SU-DHL-6 (cell line): ENCODE results near the gene NBPF1.
"Not testable (repeated sequence)": the region's sequence is repeated elsewhere in the genome, so short reads cannot be mapped to it uniquely, and the experiment has no call there.

Source experiments
- EZH2phosphoT487 ChIP-seq: fragments of 200-600 bp; sonication (generic), shearing (Covaris generic); conservative IDR thresholded peaks from 2 replicates; pipeline ENCODE4 v1.6.1; 2018; ENCODE audit warnings: mild to moderate bottlenecking, antibody characterized with exemption, low read length, moderate library complexity, mixed read lengths
- TF ChIP-seq, protein P1 (sequence below): fragments of 200-600 bp; sonication (generic); IDR thresholded peaks from one replicate; pipeline ENCODE4 v1.5.1; 2017; ENCODE audit warnings: antibody characterized with exemption, mild to moderate bottlenecking, low read length, moderate library complexity; ENCODE audit not compliant: insufficient read depth, poor library complexity, severe bottlenecking

DNA sequence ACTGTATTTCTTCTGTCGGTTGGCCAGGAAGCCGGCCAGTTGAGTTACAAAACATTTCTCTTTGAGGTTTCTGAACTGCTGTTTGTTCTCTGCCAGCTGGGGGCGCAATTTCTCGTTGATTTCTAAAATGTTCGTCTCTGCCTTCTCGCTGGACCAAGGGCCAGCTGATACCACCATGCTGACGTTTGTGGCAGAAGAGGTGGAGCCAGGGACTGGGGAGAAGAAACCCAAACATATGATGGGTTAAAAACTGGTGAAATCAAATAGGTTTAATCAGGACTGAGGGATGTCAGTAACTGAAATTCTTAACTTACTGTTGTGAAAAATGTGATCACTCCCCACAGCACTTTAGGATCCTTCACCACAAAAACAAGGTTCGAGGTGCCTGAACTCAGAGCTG lies 21.5 kb downstream of the NBPF1 start:
- TF ChIP-seq, protein P1, sequence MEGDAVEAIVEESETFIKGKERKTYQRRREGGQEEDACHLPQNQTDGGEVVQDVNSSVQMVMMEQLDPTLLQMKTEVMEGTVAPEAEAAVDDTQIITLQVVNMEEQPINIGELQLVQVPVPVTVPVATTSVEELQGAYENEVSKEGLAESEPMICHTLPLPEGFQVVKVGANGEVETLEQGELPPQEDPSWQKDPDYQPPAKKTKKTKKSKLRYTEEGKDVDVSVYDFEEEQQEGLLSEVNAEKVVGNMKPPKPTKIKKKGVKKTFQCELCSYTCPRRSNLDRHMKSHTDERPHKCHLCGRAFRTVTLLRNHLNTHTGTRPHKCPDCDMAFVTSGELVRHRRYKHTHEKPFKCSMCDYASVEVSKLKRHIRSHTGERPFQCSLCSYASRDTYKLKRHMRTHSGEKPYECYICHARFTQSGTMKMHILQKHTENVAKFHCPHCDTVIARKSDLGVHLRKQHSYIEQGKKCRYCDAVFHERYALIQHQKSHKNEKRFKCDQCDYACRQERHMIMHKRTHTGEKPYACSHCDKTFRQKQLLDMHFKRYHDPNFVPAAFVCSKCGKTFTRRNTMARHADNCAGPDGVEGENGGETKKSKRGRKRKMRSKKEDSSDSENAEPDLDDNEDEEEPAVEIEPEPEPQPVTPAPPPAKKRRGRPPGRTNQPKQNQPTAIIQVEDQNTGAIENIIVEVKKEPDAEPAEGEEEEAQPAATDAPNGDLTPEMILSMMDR = not testable (repeated sequence)
- TF ChIP-seq EZH2phosphoT487 = not testable (repeated sequence)
